NT2/D1 (cell line): Measurements from ENCODE around the gene CYP39A1.

ENCODE experiments used
- DNase-seq: peaks from one replicate; pipeline ENCODE4 v3.0.0-alpha.2; 2011; ENCODE audit warnings: low read depth, low spot score
- H3K27me3 ChIP-seq: 2 replicates; pipeline ENCODE4 v1.6.0; 2011; ENCODE audit warnings: mild to moderate bottlenecking; ENCODE audit not compliant: insufficient read length, insufficient read depth
- H3K36me3 ChIP-seq: 2 replicates; pipeline ENCODE4 v1.6.1; 2011; ENCODE audit warnings: mild to moderate bottlenecking, low read length, mixed read lengths; ENCODE audit not compliant: insufficient read depth, insufficient read length
- H3K4me1 ChIP-seq: 2 replicates; pipeline ENCODE4 v1.5.1; 2011; ENCODE audit not compliant: insufficient read depth, insufficient read length
- H3K4me3 ChIP-seq: 2 replicates; pipeline ENCODE4 v1.5.1; 2011; ENCODE audit warnings: low read depth; ENCODE audit not compliant: insufficient read length
- H3K9ac ChIP-seq: 2 replicates; pipeline ENCODE4 v1.6.0; 2011; ENCODE audit warnings: low read depth; ENCODE audit not compliant: insufficient read length
- H3K9me3 ChIP-seq: 2 replicates; pipeline ENCODE4 v1.5.1; 2011; ENCODE audit warnings: mild to moderate bottlenecking, low read length; ENCODE audit not compliant: insufficient read depth
- SUZ12 ChIP-seq: IDR thresholded peaks from 2 replicates; pipeline ENCODE4 v1.6.1; 2011; ENCODE audit not compliant: insufficient read length, insufficient read depth; ENCODE audit errors: extremely low read depth
- YY1 ChIP-seq: IDR thresholded peaks from 2 replicates; pipeline ENCODE4 v1.6.1; 2011; ENCODE audit not compliant: insufficient read length, insufficient read depth
- ZNF274 ChIP-seq: IDR thresholded peaks from 2 replicates; pipeline ENCODE4 v1.6.1; 2011; ENCODE audit warnings: mild to moderate bottlenecking, low read depth, low read length

CYP39A1 gene

DNA sequence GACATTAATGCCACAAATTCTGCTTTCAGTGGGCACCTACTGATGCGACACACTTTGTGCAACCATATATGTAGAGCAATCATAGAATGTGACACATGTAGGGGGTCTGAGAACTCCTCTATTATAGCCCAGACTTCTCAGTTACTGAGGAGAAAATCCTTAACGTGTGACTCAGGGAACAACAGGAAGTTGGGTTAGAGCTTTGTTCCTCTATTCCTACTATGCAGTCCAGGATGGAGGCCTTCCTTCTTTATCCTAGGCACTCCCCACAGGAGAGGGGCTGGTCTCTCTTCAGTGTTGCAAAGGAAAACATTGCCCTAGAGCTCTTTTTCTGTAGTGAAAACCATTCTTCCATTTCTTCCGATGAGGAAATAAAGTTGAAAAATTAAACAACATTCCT is 121.7 kb downstream of the CYP39A1 start:
- no peaks in the 10 kb centered on the region for H3K9me3 ChIP-seq
- H3K36me3 ChIP-seq: no peaks in the 10 kb centered on the region
- no peak overlapping the region for H3K9ac ChIP-seq
- DNase-seq: no peak
- H3K4me1 ChIP-seq: no peaks in the 10 kb centered on the region
- no peak overlapping the region for H3K4me3 ChIP-seq
- no peak for TF ChIP-seq YY1
- no peak for TF ChIP-seq ZNF274
- TF ChIP-seq SUZ12: no peak
- no peaks in the 10 kb centered on the region for H3K27me3 ChIP-seq

DNA sequence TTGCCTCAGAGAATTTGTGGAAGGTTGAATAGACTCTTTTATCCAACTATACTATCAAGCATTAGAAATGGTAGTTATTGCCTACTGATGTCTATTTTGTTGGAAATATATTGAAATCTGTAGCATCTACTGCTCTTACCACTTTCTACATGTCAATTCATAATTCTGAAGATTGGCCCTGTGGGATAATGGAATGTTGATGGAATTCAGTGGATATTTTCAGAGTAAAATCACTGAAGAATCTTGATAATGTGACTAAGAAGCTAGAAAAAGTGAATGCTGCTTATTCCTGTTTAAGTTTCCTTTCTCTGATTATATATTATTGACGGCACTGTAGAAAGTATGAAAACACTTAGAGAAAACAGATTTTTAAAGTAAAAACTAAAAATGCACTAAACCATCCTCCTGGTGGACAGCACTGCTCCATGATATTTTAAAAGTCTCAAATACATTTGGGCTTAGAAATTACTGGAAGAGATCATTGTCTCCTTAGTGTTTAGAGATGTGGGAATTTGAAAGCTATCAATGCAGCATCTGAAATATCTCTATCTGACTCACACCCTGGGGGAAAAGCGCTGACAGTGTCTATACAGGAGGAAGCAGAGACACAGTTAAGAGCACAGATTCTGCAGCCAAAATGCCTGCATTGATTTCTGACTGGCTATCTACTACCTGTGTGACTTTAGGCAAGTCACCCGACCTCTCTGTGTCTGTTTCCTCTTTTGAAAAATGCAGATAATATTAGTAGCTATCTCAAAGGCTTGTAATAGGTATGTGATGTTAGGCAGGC is 123.5 kb downstream of the CYP39A1 start:
- no peak for TF ChIP-seq YY1
- TF ChIP-seq ZNF274: no peak
- no peak for TF ChIP-seq SUZ12
- Histone ChIP-seq H3K4me3 (no peak overlapping the region), H3K4me1 (no peaks in the 10 kb centered on the region), H3K9ac (no peak overlapping the region), H3K36me3 (no peaks in the 10 kb centered on the region), H3K27me3 (no peaks in the 10 kb centered on the region), H3K9me3 (no peaks in the 10 kb centered on the region)
- no peak for DNase-seq

DNA sequence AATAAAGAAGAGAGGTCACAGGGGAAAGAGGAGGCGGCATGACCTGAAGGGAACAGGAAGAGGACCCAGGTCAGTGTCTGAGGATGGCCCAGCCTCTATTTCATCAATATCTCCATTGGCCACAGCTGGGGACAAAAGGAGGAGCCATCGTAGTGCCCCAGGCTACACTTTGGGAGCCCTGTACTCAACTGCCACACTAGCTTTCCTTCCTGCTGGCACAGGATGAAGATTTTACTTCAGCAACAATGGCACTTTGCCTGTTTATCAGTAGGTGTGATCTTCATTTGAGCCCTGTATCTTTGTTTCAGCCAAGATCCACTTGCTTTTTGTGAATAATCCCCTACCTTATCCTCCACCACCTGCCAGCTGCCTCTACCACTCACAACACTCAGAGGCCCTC is 126.0 kb downstream of the CYP39A1 start:
- Histone ChIP-seq H3K27me3 (no peaks in the 10 kb centered on the region), H3K9ac (no peak overlapping the region), H3K9me3 (no peaks in the 10 kb centered on the region), H3K4me1 (no peaks in the 10 kb centered on the region), H3K36me3 (no peaks in the 10 kb centered on the region), H3K4me3 (no peak overlapping the region)
- DNase-seq: no peak
- TF ChIP-seq SUZ12: no peak
- no peak for TF ChIP-seq ZNF274
- no peak for TF ChIP-seq YY1

DNA sequence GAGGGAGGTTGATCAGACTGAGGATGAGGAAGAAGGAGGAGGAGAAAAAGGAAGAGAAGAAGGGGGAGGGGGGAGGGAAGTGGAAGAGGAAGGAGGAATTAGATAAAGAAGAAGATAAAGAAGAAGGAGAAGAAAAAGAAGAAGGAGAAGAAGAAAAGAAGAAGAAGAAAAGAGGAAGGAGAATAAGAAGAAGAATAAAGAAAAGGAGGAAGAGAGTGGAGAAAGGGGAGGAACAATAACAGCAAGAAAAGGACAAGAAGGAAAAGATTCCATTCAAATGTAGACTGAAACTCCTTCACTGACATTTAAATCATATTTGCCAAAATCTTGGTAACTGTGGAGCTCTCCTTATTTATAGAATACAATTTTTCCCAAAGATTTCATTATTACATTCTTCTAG is 127.0 kb downstream of the CYP39A1 start:
- DNase-seq: no peak
- Histone ChIP-seq H3K36me3 (no peaks in the 10 kb centered on the region), H3K9me3 (no peaks in the 10 kb centered on the region), H3K4me1 (no peaks in the 10 kb centered on the region), H3K4me3 (no peak overlapping the region), H3K27me3 (no peaks in the 10 kb centered on the region), H3K9ac (no peak overlapping the region)
- no peak for TF ChIP-seq YY1
- TF ChIP-seq SUZ12: no peak
- no peak for TF ChIP-seq ZNF274

DNA sequence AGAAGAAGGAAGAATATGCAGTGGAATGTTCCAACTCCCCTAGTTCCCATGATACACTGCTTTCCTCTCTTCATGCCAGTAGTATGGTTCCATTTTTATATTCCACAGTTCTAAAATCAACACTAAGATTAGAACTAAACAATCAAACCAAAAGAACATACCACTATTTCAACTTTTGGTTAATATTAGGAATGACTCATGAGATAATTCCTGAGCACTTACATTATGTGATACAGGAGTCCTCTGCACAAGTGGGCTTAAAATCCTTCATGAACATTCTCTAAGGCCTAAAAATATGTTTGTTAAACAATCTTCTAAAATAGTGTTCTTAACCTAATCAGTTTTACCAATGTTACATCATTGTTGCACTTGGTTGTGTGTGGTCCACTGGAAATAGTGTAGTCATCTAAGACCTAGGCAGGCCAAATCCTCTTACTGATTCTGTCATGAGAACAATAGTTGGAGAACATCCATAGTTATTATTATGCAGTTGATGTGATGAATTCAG is 131.1 kb downstream of the CYP39A1 start:
- Histone ChIP-seq H3K4me3 (no peak overlapping the region), H3K27me3 (no peaks in the 10 kb centered on the region), H3K9ac (no peak overlapping the region), H3K9me3 (no peaks in the 10 kb centered on the region), H3K36me3 (no peaks in the 10 kb centered on the region), H3K4me1 (no peaks in the 10 kb centered on the region)
- DNase-seq: no peak
- TF ChIP-seq SUZ12: no peak
- TF ChIP-seq ZNF274: no peak
- TF ChIP-seq YY1: no peak

DNA sequence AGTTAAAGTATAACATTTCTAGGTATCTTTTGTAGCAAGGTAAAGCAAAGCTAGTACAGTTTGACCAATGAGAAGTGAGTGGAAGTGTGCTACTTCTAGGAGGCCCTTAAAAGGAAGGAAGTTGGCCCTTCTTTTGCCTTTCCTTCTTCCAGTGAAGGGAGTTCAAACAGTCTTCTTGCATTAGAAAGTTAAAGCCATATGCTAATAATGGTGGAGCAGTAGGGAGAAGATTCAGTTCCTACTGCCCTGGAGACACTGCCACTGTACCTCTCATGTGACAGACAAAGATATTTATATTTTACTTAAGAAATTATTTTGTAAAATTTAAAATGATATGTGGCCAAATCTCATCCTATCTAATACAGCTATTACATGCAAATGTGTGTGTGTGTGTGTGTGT is 135.4 kb downstream of the CYP39A1 start:
- Histone ChIP-seq H3K9me3 (no peaks in the 10 kb centered on the region), H3K27me3 (no peaks in the 10 kb centered on the region), H3K4me3 (no peak overlapping the region), H3K9ac (no peak overlapping the region), H3K4me1 (no peaks in the 10 kb centered on the region), H3K36me3 (no peaks in the 10 kb centered on the region)
- DNase-seq: no peak
- TF ChIP-seq YY1 (no peak), SUZ12 (no peak), ZNF274 (no peak)

DNA sequence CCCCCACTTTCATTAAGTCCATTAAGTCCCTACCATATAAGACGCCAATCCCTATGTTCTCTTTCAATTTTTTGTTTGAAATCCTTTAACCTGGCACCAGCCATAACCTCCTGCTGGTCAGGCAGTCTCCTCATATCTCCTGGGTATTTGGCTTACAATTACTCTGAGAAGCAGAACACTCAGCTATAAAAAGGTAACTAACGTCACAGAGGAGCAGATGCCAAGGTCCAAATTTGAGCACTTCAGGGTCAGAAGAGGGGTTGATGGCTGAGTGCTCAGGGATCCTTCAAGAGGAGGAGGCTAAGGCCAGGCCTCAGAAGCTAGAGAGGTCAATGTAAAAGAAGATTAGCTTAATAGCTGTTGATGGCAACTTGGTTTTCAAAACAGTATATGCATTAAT is 139.1 kb downstream of the CYP39A1 start:
- no peaks in the 10 kb centered on the region for H3K36me3 ChIP-seq
- no peak for DNase-seq
- no peak for TF ChIP-seq SUZ12
- no peak for TF ChIP-seq ZNF274
- TF ChIP-seq YY1: no peak
- H3K27me3 ChIP-seq: no peaks in the 10 kb centered on the region
- H3K9me3 ChIP-seq: no peaks in the 10 kb centered on the region
- H3K4me1 ChIP-seq: no peaks in the 10 kb centered on the region
- no peak overlapping the region for H3K4me3 ChIP-seq
- H3K9ac ChIP-seq: no peak overlapping the region

DNA sequence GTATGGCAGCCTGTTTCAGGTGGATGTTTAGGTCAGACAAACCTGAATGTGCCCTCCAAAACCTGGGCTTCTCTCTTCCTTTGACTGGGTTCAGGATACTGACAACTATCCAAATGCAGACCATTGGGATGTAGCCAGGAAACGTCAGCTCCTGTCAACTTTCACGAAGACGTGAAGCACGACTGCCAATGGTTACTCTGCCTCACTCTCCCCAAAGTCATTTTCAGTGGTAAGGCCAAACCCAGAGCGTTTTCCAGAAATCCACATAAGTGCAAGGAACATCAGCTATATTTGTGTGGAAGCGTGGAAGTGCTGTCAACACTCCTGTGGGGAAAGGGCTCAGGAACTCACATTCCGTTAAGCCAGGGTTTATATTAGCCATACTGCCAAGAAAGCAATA is 141.3 kb downstream of the CYP39A1 start:
- DNase-seq: no peak
- Histone ChIP-seq H3K4me3 (no peak overlapping the region), H3K9ac (no peak overlapping the region), H3K36me3 (no peaks in the 10 kb centered on the region), H3K27me3 (no peaks in the 10 kb centered on the region), H3K9me3 (no peaks in the 10 kb centered on the region), H3K4me1 (no peaks in the 10 kb centered on the region)
- no peak for TF ChIP-seq SUZ12
- TF ChIP-seq YY1: no peak
- TF ChIP-seq ZNF274: no peak
